H9 (cell line): ENCODE measurements around the gene SRCAP. TPM values are rescaled to one million over a fixed set of nuclear protein-coding genes. Genes with fewer than 3 reads are reported as not detected.

Experiments used
- DNase-seq: peaks from one replicate; pipeline ENCODE4 v3.0.0-alpha.2; 2017
- H2AFZ ChIP-seq: one replicate; pipeline ENCODE4 v1.6.1; 2013; ENCODE audit warnings: mild to moderate bottlenecking, low read length, control low read depth, moderate library complexity
- H2AK5ac ChIP-seq: 2 replicates; pipeline ENCODE4 v1.6.1; 2013; ENCODE audit warnings: low read length, control low read depth, mixed read lengths; ENCODE audit not compliant: insufficient read length
- H2BK120ac ChIP-seq: one replicate; pipeline ENCODE4 v1.6.1; 2013; ENCODE audit warnings: low read depth, mild to moderate bottlenecking, low read length, control low read depth, inconsistent platforms; ENCODE audit not compliant: poor library complexity, severe bottlenecking
- H2BK12ac ChIP-seq: 2 replicates; pipeline ENCODE4 v1.6.1; 2013; ENCODE audit warnings: low read length, control low read depth, mixed read lengths, low read depth; ENCODE audit not compliant: insufficient read length
- H2BK15ac ChIP-seq: 2 replicates; pipeline ENCODE4 v1.6.1; 2013; ENCODE audit warnings: low read depth, low read length, control low read depth
- H2BK20ac ChIP-seq: one replicate; pipeline ENCODE4 v1.6.1; 2013; ENCODE audit warnings: low read depth, mild to moderate bottlenecking, low read length, control low read depth, inconsistent platforms; ENCODE audit not compliant: poor library complexity, severe bottlenecking
- H2BK5ac ChIP-seq: 2 replicates; pipeline ENCODE4 v1.6.1; 2013; ENCODE audit warnings: low read length, control low read depth, mixed read lengths; ENCODE audit not compliant: insufficient read length
- H3K14ac ChIP-seq: 2 replicates; pipeline ENCODE4 v1.6.1; 2013; ENCODE audit warnings: low read length, control low read depth; ENCODE audit not compliant: insufficient read depth
- H3K18ac ChIP-seq: 2 replicates; pipeline ENCODE4 v1.6.1; 2013; ENCODE audit warnings: low read depth, mild to moderate bottlenecking, mixed read lengths, low read length, control low read depth; ENCODE audit not compliant: insufficient read length
- H3K23ac ChIP-seq: 2 replicates; pipeline ENCODE4 v1.6.1; 2013; ENCODE audit warnings: low read length, control low read depth, mixed read lengths, low read depth; ENCODE audit not compliant: insufficient read length
- H3K23me2 ChIP-seq: 2 replicates; pipeline ENCODE4 v1.6.1; 2013; ENCODE audit warnings: low read depth, mild to moderate bottlenecking, mixed read lengths, low read length, control low read depth; ENCODE audit not compliant: insufficient read length, poor library complexity, severe bottlenecking
- H3K27ac ChIP-seq: 2 replicates; pipeline ENCODE4 v1.5.1; 2013; ENCODE audit warnings: low read length, control low read depth, mixed read lengths, low read depth; ENCODE audit not compliant: insufficient read length
- H3K27me3 ChIP-seq: 2 replicates; pipeline ENCODE4 v1.6.1; 2013; ENCODE audit warnings: low read length, control low read depth, inconsistent platforms; ENCODE audit not compliant: insufficient read depth
- H3K4ac ChIP-seq: 2 replicates; pipeline ENCODE4 v1.6.1; 2013; ENCODE audit warnings: low read depth, mild to moderate bottlenecking, control low read depth, inconsistent platforms, low read length, moderate library complexity
- H3K4me1 ChIP-seq: 2 replicates; pipeline ENCODE4 v1.6.1; 2013; ENCODE audit warnings: low read length, control low read depth, inconsistent platforms; ENCODE audit not compliant: insufficient read depth
- H3K4me2 ChIP-seq: 2 replicates; pipeline ENCODE4 v1.6.1; 2013; ENCODE audit warnings: low read length, control low read depth, mixed read lengths; ENCODE audit not compliant: insufficient read length, insufficient read depth
- H3K56ac ChIP-seq: 2 replicates; pipeline ENCODE4 v1.6.1; 2013; ENCODE audit warnings: low read depth, mild to moderate bottlenecking, mixed read lengths, low read length, control low read depth; ENCODE audit not compliant: insufficient read length
- H3K79me1 ChIP-seq: 2 replicates; pipeline ENCODE4 v1.6.1; 2013; ENCODE audit warnings: low read depth, mild to moderate bottlenecking, moderate library complexity, low read length, control low read depth, inconsistent platforms; ENCODE audit not compliant: insufficient read depth, poor library complexity, severe bottlenecking
- H3K79me2 ChIP-seq: 2 replicates; pipeline ENCODE4 v1.6.1; 2013; ENCODE audit warnings: low read length, control low read depth, inconsistent platforms; ENCODE audit not compliant: insufficient read depth
- H3K9ac ChIP-seq: 2 replicates; pipeline ENCODE4 v1.6.1; 2013; ENCODE audit warnings: low read length, control low read depth, mixed read lengths; ENCODE audit not compliant: insufficient read length; ENCODE audit errors: extremely low read depth
- H3K9me3 ChIP-seq: one replicate; pipeline ENCODE4 v1.6.1; 2013; ENCODE audit warnings: low read depth, low read length, inconsistent platforms; ENCODE audit not compliant: control insufficient read depth
- H3T11ph ChIP-seq: one replicate; pipeline ENCODE4 v1.6.1; 2013; ENCODE audit warnings: mild to moderate bottlenecking, low read length, control low read depth, inconsistent platforms
- H4K20me1 ChIP-seq: one replicate; pipeline ENCODE4 v1.6.1; 2013; ENCODE audit not compliant: control insufficient read depth, insufficient read length, insufficient read depth
- H4K5ac ChIP-seq: 2 replicates; pipeline ENCODE4 v1.6.1; 2013; ENCODE audit warnings: low read depth, mild to moderate bottlenecking, mixed read lengths, low read length, control low read depth; ENCODE audit not compliant: insufficient read length
- H4K8ac ChIP-seq: replicated peaks from 2 replicates; pipeline ENCODE4 v1.6.1; 2013; ENCODE audit warnings: low read length, control low read depth, mixed read lengths, low read depth; ENCODE audit not compliant: insufficient read length
- H4K91ac ChIP-seq: 2 replicates; pipeline ENCODE4 v1.6.1; 2013; ENCODE audit warnings: low read depth, mild to moderate bottlenecking, moderate library complexity, mixed read lengths, low read length, control low read depth; ENCODE audit not compliant: insufficient read length
- H3K27ac Mint-ChIP-seq, 3 experiments: 2 replicates in 2 of 3; 3 replicates in 1 of 3; pipeline ENCODE4 v1.8.0; 2020 to 2021; ENCODE audit warnings: mixed read lengths in 3 of 3, mild to moderate bottlenecking in 1 of 3, moderate library complexity in 1 of 3
- H3K27me3 Mint-ChIP-seq: 2 replicates; pipeline ENCODE4 v1.8.0; 2021; ENCODE audit warnings: low read depth, mild to moderate bottlenecking, moderate library complexity, mixed read lengths
- H3K36me3 Mint-ChIP-seq, 3 experiments: 2 replicates in 2 of 3; 3 replicates in 1 of 3; pipeline ENCODE4 v1.8.0; 2020 to 2021; ENCODE audit warnings: low read depth in 3 of 3, mixed read lengths in 3 of 3; ENCODE audit not compliant: insufficient read depth in 1 of 3
- H3K4me1 Mint-ChIP-seq, 2 experiments: 2 replicates each; pipeline ENCODE4 v1.8.0; 2020; ENCODE audit warnings: mixed read lengths in 2 of 2
- H3K4me3 Mint-ChIP-seq, 2 experiments: 2 replicates in 1 of 2; 3 replicates in 1 of 2; pipeline ENCODE4 v1.8.0; 2020 to 2021; ENCODE audit warnings: mild to moderate bottlenecking in 2 of 2, mixed read lengths in 2 of 2, moderate library complexity in 1 of 2
- H3K9me3 Mint-ChIP-seq, 2 experiments: 2 replicates in 1 of 2; 3 replicates in 1 of 2; pipeline ENCODE4 v1.8.0; 2020; ENCODE audit warnings: mild to moderate bottlenecking in 2 of 2, mixed read lengths in 2 of 2, moderate library complexity in 1 of 2
- CTCF ChIP-seq: fragments of 200-600 bp; sonication (generic); conservative IDR thresholded peaks from 3 replicates; pipeline ENCODE4 v1.8.0; 2021; ENCODE audit warnings: antibody characterized with exemption, mild to moderate bottlenecking
- WGBS: extraction: QIAGEN DNeasy Blood & Tissue Kit; methylation state at CpG from one replicate; pipeline ENCODE4 v1.1.7; 2013; ENCODE audit warnings: missing lambda C conversion rate, low lambda C conversion rate, mixed read lengths; ENCODE audit not compliant: insufficient read length; ENCODE audit errors: extremely low coverage; 5-methylcytosine and 5-hydroxymethylcytosine counted together
- total RNA-seq: library from RNA; stranded (reverse); gene quantifications from 2 replicates; pipeline ENCODE4 v1.2.1, GENCODE V29; 2021

The SRCAP gene
- total RNA-seq, 1 experiment from 2014 or later = 63.1 TPM

- no peak overlapping the region for H3T11ph ChIP-seq
- Mint-ChIP-seq H3K9me3 (peaks cover 0 to 12% of the 10 kb centered on the region in 2 experiments; a peak in 3 of 5 replicates), H3K36me3 (no peaks in the 10 kb centered on the region), H3K27me3 (peaks cover 100% of the 10 kb centered on the region), H3K27ac (no peak overlapping the region), H3K4me3 (no peak overlapping the region), H3K4me1 (peaks cover 13 to 19% of the 10 kb centered on the region in 2 experiments)
- H3K27ac ChIP-seq = no peak overlapping the region
- H3K23me2 ChIP-seq = no peaks in the 10 kb centered on the region
- H3K27me3 ChIP-seq = peaks cover 90% of the 10 kb centered on the region
- H2BK120ac ChIP-seq = no peak overlapping the region
- H3K18ac ChIP-seq = no peak overlapping the region
- no peak overlapping the region for H2BK20ac ChIP-seq
- no peaks in the 10 kb centered on the region for H4K20me1 ChIP-seq
- no peaks in the 10 kb centered on the region for H3K4me1 ChIP-seq
- no peak overlapping the region for H2BK5ac ChIP-seq
- H3K9me3 ChIP-seq = no peaks in the 10 kb centered on the region
- no peak overlapping the region for H3K4ac ChIP-seq
- no peak overlapping the region for H3K4me2 ChIP-seq
- no peaks in the 10 kb centered on the region for H3K79me2 ChIP-seq
- H4K91ac ChIP-seq = no peak overlapping the region
- no peak overlapping the region for H3K56ac ChIP-seq
- no peak overlapping the region for H2AK5ac ChIP-seq
- no peak overlapping the region for H4K8ac ChIP-seq
- H3K79me1 ChIP-seq = no peaks in the 10 kb centered on the region
- TF ChIP-seq CTCF = no peak
- DNase-seq = no peak
- no peak overlapping the region for H4K5ac ChIP-seq
- no peak overlapping the region for H2AFZ ChIP-seq
- H2BK15ac ChIP-seq = no peak overlapping the region
- no CpG with 5 or more reads among the region's 4 CpGs for WGBS
- no peak overlapping the region for H3K14ac ChIP-seq
- no peak overlapping the region for H3K23ac ChIP-seq
- H2BK12ac ChIP-seq = no peak overlapping the region
- no peak overlapping the region for H3K9ac ChIP-seq
Measured at GRCh38 chr16:30688701-30689100, 10.3 kb upstream of the SRCAP start.
